MM.1S (cell line): ENCODE data around the gene LMNA.

ENCODE experiments used
- EZH2phosphoT487 ChIP-seq: fragments of 300-600 bp; sonication (generic); IDR thresholded peaks from 2 replicates; pipeline ENCODE4 v1.6.1; 2018; ENCODE audit warnings: antibody characterized with exemption, low read length
- TF ChIP-seq, protein P1 (sequence below): fragments of 300-600 bp; sonication (generic); IDR thresholded peaks from 2 replicates; pipeline ENCODE4 v1.5.1; 2016; ENCODE audit warnings: antibody characterized with exemption, low read length, mixed read lengths

DNA sequence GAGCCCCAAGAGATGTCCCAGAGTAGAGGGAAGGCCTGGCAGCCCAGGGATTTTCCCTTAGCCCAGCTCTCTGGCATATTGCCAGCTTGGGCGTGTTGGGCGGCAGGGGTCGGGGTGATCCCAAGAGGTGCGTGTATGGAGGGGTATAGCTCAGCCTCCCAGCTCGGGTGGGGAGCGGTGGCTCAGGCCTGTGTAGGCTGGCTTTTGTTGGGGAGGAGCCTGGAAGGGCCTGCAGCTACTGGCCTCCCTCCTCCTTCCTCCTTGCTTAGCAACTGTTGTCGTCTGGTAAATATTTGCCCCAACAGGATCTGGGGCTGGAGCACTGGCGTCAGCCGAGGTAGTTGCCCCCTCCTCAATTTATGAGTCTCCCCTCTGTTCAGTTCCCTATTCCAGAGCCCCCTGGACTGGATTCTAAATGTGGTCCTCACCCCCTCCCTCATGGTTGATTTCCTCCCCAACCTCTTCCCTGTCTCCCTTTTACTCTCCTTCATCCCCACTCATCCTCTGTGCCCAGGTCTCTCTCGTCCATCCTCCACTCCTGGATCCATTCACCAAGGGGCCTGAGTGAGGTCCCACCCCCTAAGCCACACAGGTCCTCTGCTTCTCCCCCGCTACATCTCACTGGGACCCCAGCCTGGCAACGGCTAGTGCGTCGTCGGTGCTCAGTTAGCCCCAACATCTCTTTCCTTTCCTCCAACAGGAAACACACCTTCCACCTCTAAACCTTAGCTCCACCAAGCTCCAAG lies 10.3 kb upstream of the LMNA start:
- TF ChIP-seq, protein P1, sequence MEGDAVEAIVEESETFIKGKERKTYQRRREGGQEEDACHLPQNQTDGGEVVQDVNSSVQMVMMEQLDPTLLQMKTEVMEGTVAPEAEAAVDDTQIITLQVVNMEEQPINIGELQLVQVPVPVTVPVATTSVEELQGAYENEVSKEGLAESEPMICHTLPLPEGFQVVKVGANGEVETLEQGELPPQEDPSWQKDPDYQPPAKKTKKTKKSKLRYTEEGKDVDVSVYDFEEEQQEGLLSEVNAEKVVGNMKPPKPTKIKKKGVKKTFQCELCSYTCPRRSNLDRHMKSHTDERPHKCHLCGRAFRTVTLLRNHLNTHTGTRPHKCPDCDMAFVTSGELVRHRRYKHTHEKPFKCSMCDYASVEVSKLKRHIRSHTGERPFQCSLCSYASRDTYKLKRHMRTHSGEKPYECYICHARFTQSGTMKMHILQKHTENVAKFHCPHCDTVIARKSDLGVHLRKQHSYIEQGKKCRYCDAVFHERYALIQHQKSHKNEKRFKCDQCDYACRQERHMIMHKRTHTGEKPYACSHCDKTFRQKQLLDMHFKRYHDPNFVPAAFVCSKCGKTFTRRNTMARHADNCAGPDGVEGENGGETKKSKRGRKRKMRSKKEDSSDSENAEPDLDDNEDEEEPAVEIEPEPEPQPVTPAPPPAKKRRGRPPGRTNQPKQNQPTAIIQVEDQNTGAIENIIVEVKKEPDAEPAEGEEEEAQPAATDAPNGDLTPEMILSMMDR: no peak
- TF ChIP-seq EZH2phosphoT487: no peak
